Natural killer cell (primary cell): Measurements from ENCODE around the gene SAFB. TPM values are rescaled to one million over a fixed set of nuclear protein-coding genes. Genes with fewer than 3 reads are reported as not detected.

ENCODE experiments used
- ATAC-seq, 3 donors: fragments of 150-1000 bp in 2 of 3; fragments of 200-7000 bp in 1 of 3; cut with Tn5 transposase; 1 replicate in 1 of 3; 2 replicates in 2 of 3; pipeline ENCODE4 v1.10.0; 2021; ENCODE audit warnings: mild to moderate bottlenecking in 2 of 3, moderate library complexity in 2 of 3
- DNase-seq, 2 donors: peaks; one replicate each; pipeline versions ENCODE4 v3.0.0 to v3.0.0-alpha.2; 2013 to 2021; ENCODE audit warnings: mixed read lengths in 1 of 2
- H3K27ac ChIP-seq: one replicate; pipeline ENCODE4 v1.5.1; 2013; ENCODE audit warnings: mild to moderate bottlenecking, low read length
- H3K27me3 ChIP-seq: one replicate; pipeline ENCODE4 v1.6.1; 2013; ENCODE audit warnings: low read length; ENCODE audit not compliant: control insufficient read depth, insufficient read depth
- H3K36me3 ChIP-seq: one replicate; pipeline ENCODE4 v1.6.1; 2013; ENCODE audit warnings: low read length; ENCODE audit not compliant: control insufficient read depth, insufficient read depth
- H3K4me1 ChIP-seq: one replicate; pipeline ENCODE4 v1.6.1; 2013; ENCODE audit warnings: low read length; ENCODE audit not compliant: control insufficient read depth, insufficient read depth
- H3K4me3 ChIP-seq: one replicate; pipeline ENCODE4 v1.5.1; 2013; ENCODE audit warnings: low read length
- H3K9me3 ChIP-seq: one replicate; pipeline ENCODE4 v1.6.1; 2013; ENCODE audit warnings: low read length; ENCODE audit not compliant: control insufficient read depth, insufficient read depth
- H3K27ac Mint-ChIP-seq, 2 donors: one replicate each; pipeline ENCODE4 v1.8.0; 2022; ENCODE audit warnings: mild to moderate bottlenecking in 2 of 2, mixed read lengths in 2 of 2, moderate library complexity in 1 of 2
- H3K27me3 Mint-ChIP-seq, 2 donors: one replicate each; pipeline ENCODE4 v1.8.0; 2022; ENCODE audit warnings: low read depth in 2 of 2, mixed read lengths in 2 of 2
- H3K36me3 Mint-ChIP-seq: one replicate; pipeline ENCODE4 v1.8.0; 2022; ENCODE audit warnings: mixed read lengths
- H3K4me1 Mint-ChIP-seq, 2 donors: one replicate each; pipeline ENCODE4 v1.8.0; 2022; ENCODE audit warnings: mixed read lengths in 2 of 2
- H3K4me3 Mint-ChIP-seq: one replicate; pipeline ENCODE4 v1.8.0; 2022; ENCODE audit warnings: mild to moderate bottlenecking, moderate library complexity, mixed read lengths
- H3K9me3 Mint-ChIP-seq, 2 donors: one replicate each; pipeline ENCODE4 v1.8.0; 2022; ENCODE audit warnings: mixed read lengths in 2 of 2
- WGBS: methylation state at CpG from one replicate; pipeline ENCODE4 v1.1.7; 2013; ENCODE audit warnings: missing lambda C conversion rate; ENCODE audit not compliant: insufficient coverage; 5-methylcytosine and 5-hydroxymethylcytosine counted together
- intact Hi-C: fragments of 100-400 bp; cut with micrococcal nuclease; formaldehyde crosslinking; loops from one replicate; pipeline ENCODE4 v1.14.2; 2022
- total RNA-seq, 4 donors: library from RNA; stranded (reverse); fragments of 120-200 nt in 1 of 4; gene quantifications; one replicate each; pipeline versions ENCODE4 v1.2.3 to v1.2.4, GENCODE V29; 2013 to 2022
- TF ChIP-seq, protein P1 (sequence below): fragments of 200-600 bp; IDR thresholded peaks from one replicate; pipeline ENCODE4 v1.8.0; 2022; ENCODE audit warnings: antibody characterized with exemption

The SAFB gene
- total RNA-seq, 3 donors from 2014 or later (not counting 1 experiment from before 2014, with no cell fraction given), result 195 to 229 (median 207) TPM

DNA sequence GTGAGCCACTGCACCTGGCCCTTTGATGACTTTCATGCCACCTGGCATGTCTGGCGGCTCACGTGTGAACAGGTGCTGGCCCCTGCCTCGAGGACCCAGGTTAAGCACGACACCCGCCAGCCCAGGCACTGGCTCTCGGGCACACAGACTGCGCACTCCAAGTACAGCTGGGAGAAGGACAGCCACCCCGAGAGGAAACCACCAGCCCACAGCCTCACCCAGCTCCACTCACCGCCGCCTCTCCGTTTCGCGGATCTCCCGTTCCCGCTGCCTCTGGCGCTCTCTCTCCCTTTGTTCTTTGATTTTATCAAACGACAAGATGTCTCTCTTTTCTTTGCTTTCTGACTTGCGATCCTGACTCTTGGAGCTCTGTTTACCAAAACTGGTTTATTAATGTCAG, 27.8 kb upstream of the SAFB start:
- Mint-ChIP-seq H3K36me3 (peaks cover 18% of the 10 kb centered on the region), H3K9me3 (no peaks in the 10 kb centered on the region), H3K4me1 (peaks cover 0 to 7% of the 10 kb centered on the region in 2 donors), H3K27ac (no peak overlapping the region), H3K4me3 (no peak overlapping the region), H3K27me3 (no peaks in the 10 kb centered on the region)
- intact Hi-C loops, result no loop called here
- TF ChIP-seq, protein P1, sequence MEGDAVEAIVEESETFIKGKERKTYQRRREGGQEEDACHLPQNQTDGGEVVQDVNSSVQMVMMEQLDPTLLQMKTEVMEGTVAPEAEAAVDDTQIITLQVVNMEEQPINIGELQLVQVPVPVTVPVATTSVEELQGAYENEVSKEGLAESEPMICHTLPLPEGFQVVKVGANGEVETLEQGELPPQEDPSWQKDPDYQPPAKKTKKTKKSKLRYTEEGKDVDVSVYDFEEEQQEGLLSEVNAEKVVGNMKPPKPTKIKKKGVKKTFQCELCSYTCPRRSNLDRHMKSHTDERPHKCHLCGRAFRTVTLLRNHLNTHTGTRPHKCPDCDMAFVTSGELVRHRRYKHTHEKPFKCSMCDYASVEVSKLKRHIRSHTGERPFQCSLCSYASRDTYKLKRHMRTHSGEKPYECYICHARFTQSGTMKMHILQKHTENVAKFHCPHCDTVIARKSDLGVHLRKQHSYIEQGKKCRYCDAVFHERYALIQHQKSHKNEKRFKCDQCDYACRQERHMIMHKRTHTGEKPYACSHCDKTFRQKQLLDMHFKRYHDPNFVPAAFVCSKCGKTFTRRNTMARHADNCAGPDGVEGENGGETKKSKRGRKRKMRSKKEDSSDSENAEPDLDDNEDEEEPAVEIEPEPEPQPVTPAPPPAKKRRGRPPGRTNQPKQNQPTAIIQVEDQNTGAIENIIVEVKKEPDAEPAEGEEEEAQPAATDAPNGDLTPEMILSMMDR, result no peak
- 92% methylated on average over 18 of the region's 18 CpGs for WGBS
- Histone ChIP-seq H3K27me3 (no peaks in the 10 kb centered on the region), H3K36me3 (peaks cover 90% of the 10 kb centered on the region), H3K4me1 (no peaks in the 10 kb centered on the region), H3K9me3 (no peaks in the 10 kb centered on the region), H3K27ac (no peak overlapping the region), H3K4me3 (no peak overlapping the region)
- DNase-seq (no peak), ATAC-seq (no peak)

DNA sequence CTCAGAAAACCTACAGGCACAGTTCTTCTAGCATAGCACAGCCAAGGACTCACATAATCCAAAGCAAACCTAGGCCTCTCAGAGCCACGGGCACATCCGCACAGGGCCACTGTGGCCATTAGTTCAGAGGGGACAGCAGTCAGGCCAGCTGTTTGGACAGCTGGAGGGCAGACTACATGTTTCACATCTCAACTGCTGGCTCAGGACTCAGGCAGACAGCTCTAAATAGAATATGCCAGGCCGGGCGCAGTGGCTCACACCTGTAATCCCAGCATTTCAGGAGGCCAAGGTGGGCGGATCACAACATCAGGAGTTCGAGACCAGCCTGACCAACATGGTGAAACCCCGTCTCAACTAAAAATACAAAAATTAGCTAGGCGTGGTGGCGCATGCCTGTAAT, 27.1 kb upstream of the SAFB start:
- Histone ChIP-seq H3K9me3 (no peaks in the 10 kb centered on the region), H3K27me3 (no peaks in the 10 kb centered on the region), H3K4me1 (no peaks in the 10 kb centered on the region), H3K27ac (no peak overlapping the region), H3K4me3 (no peak overlapping the region), H3K36me3 (peaks cover 90% of the 10 kb centered on the region)
- Mint-ChIP-seq H3K36me3 (peaks cover 21% of the 10 kb centered on the region), H3K27me3 (no peaks in the 10 kb centered on the region), H3K27ac (no peak overlapping the region), H3K9me3 (no peaks in the 10 kb centered on the region), H3K4me3 (no peak overlapping the region), H3K4me1 (peaks cover 0 to 6% of the 10 kb centered on the region in 2 donors)
- WGBS, result 97% methylated on average over 9 of the region's 9 CpGs
- ATAC-seq (no peak), DNase-seq (no peak)
- TF ChIP-seq, protein P1, result no peak
- intact Hi-C loops, result no loop called here

DNA sequence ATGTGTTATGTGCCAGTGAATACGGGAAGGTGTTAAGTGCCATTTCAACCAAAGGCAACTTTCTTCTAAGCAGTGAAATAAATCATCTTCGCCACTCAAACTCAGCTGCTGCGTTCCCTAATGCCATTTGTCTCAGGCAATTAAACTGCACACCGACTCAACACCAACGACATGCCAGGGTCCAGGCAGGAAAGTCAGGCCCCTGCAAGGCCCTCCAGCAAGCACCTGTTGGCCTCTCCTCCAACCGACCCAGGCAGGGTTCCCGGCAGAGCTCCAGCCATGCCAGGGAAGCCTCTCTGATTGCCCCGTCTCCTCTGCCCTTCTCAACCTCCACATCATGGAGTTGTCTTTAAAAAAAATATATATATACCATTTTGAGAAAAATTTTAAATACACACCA, 22.1 kb upstream of the SAFB start:
- Mint-ChIP-seq H3K27me3 (no peaks in the 10 kb centered on the region), H3K36me3 (peaks cover 14% of the 10 kb centered on the region), H3K4me1 (peaks cover 6 to 12% of the 10 kb centered on the region in 2 donors), H3K9me3 (no peaks in the 10 kb centered on the region), H3K4me3 (no peak overlapping the region), H3K27ac (no peak overlapping the region)
- TF ChIP-seq, protein P1, result no peak
- 96% methylated on average over 7 of the region's 8 CpGs for WGBS
- intact Hi-C loops, result loop anchor here (10.0 kb wide), 1 partner anchor 1646 kb away; no protein-coding TSS in a partner anchor
- Histone ChIP-seq H3K4me3 (no peak overlapping the region), H3K27ac (no peak overlapping the region), H3K4me1 (no peaks in the 10 kb centered on the region), H3K36me3 (peaks cover 87% of the 10 kb centered on the region), H3K27me3 (no peaks in the 10 kb centered on the region), H3K9me3 (no peaks in the 10 kb centered on the region)
- ATAC-seq (no peak), DNase-seq (no peak)

DNA sequence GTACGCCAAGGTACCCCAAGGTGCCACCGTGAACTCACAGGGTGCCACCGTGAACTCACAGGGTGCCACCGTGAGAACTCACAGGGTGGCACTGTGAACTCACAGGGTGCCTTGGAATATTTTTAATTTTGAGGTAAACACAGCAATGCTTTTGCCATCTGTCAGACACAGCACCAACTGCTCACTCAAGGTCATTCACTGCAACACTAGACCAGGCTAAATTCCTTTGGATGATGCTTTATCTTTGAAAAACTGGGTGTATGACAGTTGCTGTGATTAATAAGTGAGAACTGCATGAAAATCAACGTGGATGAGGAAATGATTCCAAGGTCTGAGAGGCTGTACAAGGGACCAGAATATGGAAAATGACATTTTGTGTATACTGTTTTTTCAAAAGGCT, 19.3 kb upstream of the SAFB start:
- peak overlapping the region in 1 of 2 donors; percentile 46 for H3K27ac Mint-ChIP-seq
- Histone ChIP-seq H3K4me1 (no peaks in the 10 kb centered on the region), H3K27me3 (no peaks in the 10 kb centered on the region), H3K9me3 (no peaks in the 10 kb centered on the region), H3K36me3 (peaks cover 86% of the 10 kb centered on the region), H3K4me3 (no peak overlapping the region), H3K27ac (no peak overlapping the region)
- ATAC-seq (no peak), DNase-seq (no peak)
- no peaks in the 10 kb centered on the region for H3K9me3 Mint-ChIP-seq
- TF ChIP-seq, protein P1, result no peak
- no peak overlapping the region for H3K4me3 Mint-ChIP-seq
- WGBS, result 92% methylated on average over 5 of the region's 5 CpGs
- H3K4me1 Mint-ChIP-seq, result peaks cover 16 to 19% of the 10 kb centered on the region in 2 donors
- H3K27me3 Mint-ChIP-seq, result no peaks in the 10 kb centered on the region
- H3K36me3 Mint-ChIP-seq, result peaks cover 21% of the 10 kb centered on the region
- intact Hi-C loops, result loop anchor here (10.0 kb wide), 1 partner anchor 1649 kb away; no protein-coding TSS in a partner anchor
